Measurements from ENCODE around the gene CLIC6. TPM values are rescaled to one million over a fixed set of nuclear protein-coding genes. Genes with fewer than 3 reads are reported as not detected.

Gene CLIC6
- total and polyA plus RNA-seq, 2 of the 4 experiments (the other 2 are of a cell fraction) = not detected

GRCh38 chr21:34715518-34715917 is 46.7 kb downstream of the CLIC6 start:
- Histone ChIP-seq H2BK5ac (ENCODE audit: low read depth, low read length, poor library complexity, severe bottlenecking) (no peak overlapping the region), H3K79me1 (ENCODE audit: low read depth in 1 of 2, low read length in 2 of 2) (no peaks in the 10 kb centered on the region), H2AK9ac (replicated peaks; ENCODE audit: low read depth, low read length, poor library complexity) (no peak overlapping the region), H3K9me1 (ENCODE audit: insufficient read depth, low read length) (0 out of 2 replicates have a peak, but pooled peaks cover 5% of the 10 kb centered on the region), H3K4me2 (ENCODE audit: low read depth, low read length) (no peak overlapping the region), H3K9me3 (ENCODE audit: control insufficient read depth, insufficient read depth, low read length) (no peaks in the 10 kb centered on the region), H3K4ac (ENCODE audit: low read depth, low read length) (no peak overlapping the region), H4K8ac (ENCODE audit: low read depth in 2 of 2, low read length in 2 of 2) (no peak overlapping the region), H4K5ac (ENCODE audit: low read depth, low read length) (no peak overlapping the region), H3K18ac (ENCODE audit: low read depth, low read length) (no peak overlapping the region), H3K4me1 (ENCODE audit: control insufficient read depth, insufficient read depth, low read length) (no peaks in the 10 kb centered on the region), H3K27me3 (ENCODE audit: control insufficient read depth, insufficient read depth, low read length) (peaks cover 18% of the 10 kb centered on the region), H3K4me3 (ENCODE audit: insufficient read depth, low read depth, low read length) (no peak overlapping the region), H2AFZ (replicated peaks; ENCODE audit: low read length, poor library complexity) (no peak overlapping the region), H2AK5ac (ENCODE audit: low read depth, low read length) (no peak overlapping the region), H4K91ac (ENCODE audit: insufficient read depth, low read depth, low read length) (no peak overlapping the region), H3K27ac (ENCODE audit: insufficient read depth, low read length) (no peak overlapping the region), H3K23ac (ENCODE audit: low read depth, low read length) (no peak overlapping the region), H3K36me3 (ENCODE audit: control insufficient read depth, insufficient read depth, low read length) (no peaks in the 10 kb centered on the region), H2BK20ac (ENCODE audit: low read depth, low read length) (no peak overlapping the region), H3K56ac (ENCODE audit: extremely low read depth, insufficient read depth, low read length) (no peak overlapping the region), H2BK120ac (ENCODE audit: low read depth, low read length) (no peak overlapping the region), H4K20me1 (ENCODE audit: insufficient read depth, low read length) (no peaks in the 10 kb centered on the region), H3K9ac (ENCODE audit: low read depth, low read length) (no peak overlapping the region), H3K14ac (replicated peaks; ENCODE audit: low read depth, low read length) (no peak overlapping the region), H2BK15ac (ENCODE audit: low read depth, low read length) (no peak overlapping the region)
- POLR2A ChIA-PET (ENCODE audit: unreplicated experiment) = no interaction called here
- DNase-seq (no peak), ATAC-seq (ENCODE audit: low read depth) (no peak)
- dilution Hi-C loops (cut with HindIII; ENCODE audit: low sequenced_read_pairs, unreplicated experiment) (no loop called here), in situ Hi-C loops (cut with MboI; ENCODE audit: low sequenced_read_pairs) (no loop called here), intact Hi-C loops (cut with micrococcal nuclease) (no loop called here)
- no peak for TF ChIP-seq MAFK (IDR thresholded peaks at IDR 0.05; ENCODE audit: low read depth, low read length)
- TF ChIP-seq BHLHE40 (IDR thresholded peaks at IDR 0.05; ENCODE audit: low read depth, low read length) = no peak
- TF ChIP-seq RAD21 (IDR thresholded peaks at IDR 0.05; ENCODE audit: low read length) = no peak
- TF ChIP-seq CHD1 (IDR thresholded peaks at IDR 0.05; ENCODE audit: low read depth, low read length) = no peak
- no peak for TF ChIP-seq POLR2A (IDR thresholded peaks at IDR 0.05; ENCODE audit: low read depth, low read length)
- TF ChIP-seq MXI1 (IDR thresholded peaks at IDR 0.05; ENCODE audit: borderline replicate concordance, low read depth, low read length) = no peak
- WGBS, 2 experiments (ENCODE audit: extremely low coverage in 2 of 2, insufficient read length in 1 of 2) = no CpG with 5 or more reads among the region's 5 CpGs
- CTCF ChIA-PET = no interaction called here
- no TSS peak for BruUV-seq (replicated peaks)

Measured in IMR-90 (cell line).